HG03520 (cell line): ENCODE measurements around the gene TMEM151A.

Source experiments
- ATAC-seq: cut with Tn5 transposase; IDR thresholded peaks from one replicate; pipeline ENCODE4 v1.9.1; 2021; ENCODE audit warnings: mild to moderate bottlenecking, moderate library complexity; ENCODE audit not compliant: unreplicated experiment

Gene TMEM151A

DNA sequence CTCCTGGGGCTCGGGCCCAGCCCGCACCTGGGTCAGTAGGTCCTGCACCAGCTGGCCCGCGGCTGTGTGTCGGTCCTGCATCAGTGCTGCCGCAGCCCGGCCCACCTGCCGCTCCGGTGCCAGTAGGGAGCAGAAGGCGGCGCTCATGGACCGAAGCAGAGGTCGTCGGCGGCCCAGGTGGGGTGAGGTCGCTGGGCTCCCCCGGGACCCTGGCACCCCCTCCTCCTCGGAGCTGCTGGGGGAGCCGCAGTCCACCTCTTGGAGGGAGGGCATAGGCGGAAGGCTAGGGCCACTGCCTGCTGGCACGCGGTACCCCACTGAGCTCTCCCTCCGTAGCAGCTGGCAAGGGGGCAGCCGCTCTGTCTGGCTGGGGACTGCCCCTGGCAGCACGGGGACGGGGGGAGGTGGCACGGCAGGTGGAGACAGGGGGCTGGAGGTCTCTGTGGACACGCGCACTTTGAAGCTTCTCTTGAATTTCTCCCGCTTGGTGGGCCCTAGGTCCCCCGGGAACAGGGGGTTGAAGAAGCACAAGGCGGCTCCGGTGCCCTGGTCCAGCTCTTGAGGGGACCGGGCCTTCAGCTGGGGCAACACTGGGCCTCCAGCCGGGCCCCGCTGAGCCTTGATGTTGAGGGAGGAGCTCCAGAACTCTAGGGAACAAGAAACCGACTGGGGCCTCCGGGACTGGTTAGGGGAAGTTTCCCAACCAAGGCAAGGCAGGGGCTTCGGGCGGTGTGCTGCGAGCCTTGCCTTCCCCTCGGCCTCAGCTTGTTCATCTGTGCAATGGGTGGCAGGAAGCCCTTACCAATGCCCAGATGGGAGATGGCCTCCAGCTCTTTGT is 43.1 kb downstream of the TMEM151A start:
- ATAC-seq, result no peak

DNA sequence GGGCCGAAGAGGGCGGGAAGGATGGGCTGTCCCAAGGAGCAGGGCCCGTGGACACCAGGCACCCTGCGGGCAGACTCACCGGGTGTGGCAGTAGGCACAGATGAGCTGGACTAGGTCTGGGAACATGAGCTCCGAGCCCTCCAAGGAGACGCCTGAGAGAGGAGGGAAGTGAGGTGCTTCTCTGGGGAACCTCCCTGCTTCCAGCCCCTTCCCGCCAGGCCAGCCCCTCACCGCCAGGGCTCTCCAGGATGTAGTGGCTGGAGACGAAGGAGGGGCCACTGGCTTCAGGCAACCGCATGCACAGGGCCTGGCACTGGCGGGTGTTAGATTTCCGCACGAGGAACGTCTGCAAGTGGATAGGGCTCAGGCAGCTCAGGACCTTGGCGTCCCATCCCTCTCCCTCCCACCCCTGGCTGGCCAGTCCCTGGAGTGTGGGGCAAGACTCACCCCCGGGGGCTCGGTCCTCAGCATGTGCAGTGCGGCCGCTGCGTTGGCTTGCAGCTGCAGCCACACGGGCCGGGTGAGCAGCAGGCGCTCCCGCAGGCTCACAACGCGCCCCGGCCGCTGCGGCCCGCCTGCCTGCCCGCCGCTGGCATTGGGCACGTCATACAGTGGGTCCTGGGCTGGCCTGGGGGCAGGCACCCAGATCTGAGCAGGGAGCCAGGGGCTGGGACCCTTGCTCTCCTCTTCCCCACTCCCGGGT is 44.0 kb downstream of the TMEM151A start:
- no peak for ATAC-seq

DNA sequence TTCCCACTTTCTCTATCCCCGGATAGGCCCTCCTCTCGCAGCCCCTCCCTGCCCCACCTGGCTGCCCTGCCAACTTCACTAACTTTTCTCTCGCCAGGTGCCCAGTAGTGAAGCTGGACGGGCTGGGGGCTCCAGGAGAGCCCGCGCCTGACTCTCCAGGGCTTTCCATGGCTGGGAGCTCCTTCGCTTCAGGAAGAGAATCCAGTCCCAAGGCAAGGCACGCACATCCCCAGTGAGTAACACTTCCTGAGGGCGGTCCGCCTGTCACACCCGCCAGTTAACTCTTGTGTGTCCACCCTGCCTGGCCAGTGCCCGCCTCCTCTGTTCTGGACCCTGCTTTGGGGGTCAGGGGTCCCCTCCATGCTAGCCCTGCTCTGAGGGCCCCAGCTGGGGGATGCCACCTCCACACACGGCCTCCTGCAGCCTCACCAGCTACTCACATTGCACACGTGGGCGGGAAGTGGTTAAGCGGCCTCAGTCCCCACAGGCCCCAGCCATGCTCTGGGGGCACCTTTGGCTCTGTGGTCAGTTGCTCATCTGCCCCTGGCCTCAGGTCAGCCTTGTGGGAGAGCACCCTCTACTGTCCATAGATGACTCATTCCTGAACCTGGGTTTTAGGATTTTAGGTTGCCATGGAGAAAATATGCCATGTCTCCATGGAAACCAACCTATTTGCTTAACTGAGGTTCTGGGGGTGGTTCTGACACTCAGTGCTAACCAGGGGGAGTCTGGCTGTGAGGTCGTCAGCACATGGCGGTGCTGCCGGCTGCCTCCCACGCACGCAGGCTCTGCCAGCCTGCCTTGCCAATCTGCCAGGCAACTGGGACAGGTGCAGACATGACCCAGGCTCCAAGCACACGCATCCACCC is 44.8 kb downstream of the TMEM151A start, which contains the start of gene RIN1:
RIN1 (minus strand) TSS at position 201 of the 869 bp plus-strand sequence; CDS start at position 169, 32 bp downstream.
- ATAC-seq, result peak; percentile 60

DNA sequence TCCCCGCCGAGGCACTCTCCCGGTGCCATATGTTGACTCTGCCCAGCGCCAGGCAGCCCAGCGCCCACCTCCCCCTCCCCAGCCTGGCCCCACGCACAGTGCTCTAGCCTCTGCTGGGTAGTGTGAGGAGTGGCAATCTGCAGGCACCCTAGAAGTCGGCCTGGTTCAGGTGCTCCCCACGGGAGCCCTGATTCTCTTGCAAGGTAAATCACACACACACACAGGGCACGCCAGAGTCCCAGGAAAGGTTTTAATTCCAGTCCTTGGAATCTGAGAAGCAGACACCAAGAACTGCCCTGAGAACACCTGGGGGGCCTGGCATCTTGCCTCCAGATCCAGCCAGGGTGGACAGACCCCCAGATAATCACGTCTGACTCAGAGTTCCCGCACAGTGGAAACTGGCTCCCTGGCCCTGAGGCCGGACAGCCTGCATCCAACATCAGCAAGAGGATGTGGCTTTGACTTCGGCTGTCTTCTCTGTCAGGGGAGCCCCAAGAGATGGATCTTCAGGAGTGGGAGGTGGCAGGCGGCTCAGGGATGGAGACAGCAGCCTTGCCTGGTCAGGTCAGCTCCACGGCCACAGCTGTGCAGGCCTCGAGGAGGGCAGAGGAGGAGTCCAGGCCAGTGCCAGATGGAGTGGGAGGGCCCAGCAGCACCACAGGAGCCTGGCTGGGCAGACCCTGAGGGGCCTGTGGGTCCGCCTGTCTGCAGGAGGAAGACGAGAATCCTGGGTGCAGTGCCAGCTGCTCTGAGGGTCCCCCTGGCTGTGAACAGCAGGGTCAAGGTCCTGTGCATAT is 45.6 kb downstream of the TMEM151A start:
- ATAC-seq, result no peak

DNA sequence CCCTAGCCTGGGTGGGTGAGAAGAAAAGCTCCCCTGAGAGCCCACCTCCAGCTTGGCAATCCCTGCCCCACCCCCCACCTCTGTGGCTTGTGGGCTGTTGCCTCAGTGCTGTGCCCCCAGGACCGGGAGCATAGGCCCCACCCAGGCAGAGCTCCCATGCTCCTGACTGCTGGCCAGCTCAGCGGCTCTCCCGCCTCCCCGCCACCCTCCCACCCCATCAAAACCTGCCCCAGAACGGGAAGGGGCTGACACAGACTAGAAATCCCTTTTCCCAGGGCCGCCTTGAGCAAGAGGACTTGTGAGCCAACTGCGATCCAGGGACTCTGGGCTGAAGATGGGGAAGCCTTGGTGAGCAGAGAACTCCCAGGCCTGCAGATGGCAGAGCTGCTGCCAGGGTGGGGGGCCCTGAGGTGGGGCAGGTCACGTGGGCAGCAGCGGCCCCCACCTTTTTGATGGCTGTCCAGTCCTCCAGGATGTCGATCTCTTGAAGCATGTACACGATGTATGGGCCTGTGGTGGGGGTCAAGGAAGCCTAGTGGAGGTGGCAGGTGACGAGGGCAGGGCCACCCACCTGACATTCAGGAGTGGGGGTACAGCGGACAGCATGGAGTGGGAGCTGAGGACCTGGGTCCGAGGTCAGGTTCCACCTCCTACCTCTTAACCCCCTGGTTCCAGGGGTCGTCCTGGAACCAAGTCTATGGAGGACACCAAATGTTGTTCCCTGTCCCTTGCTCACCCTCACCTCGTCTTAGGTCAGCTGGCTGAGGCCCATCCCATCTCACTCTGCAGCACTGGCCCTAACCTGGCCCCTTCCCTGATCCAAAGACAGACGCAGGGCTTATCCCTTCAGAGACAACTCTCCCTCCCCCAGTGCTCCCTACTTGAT is 46.8 kb downstream of the TMEM151A start:
- no peak for ATAC-seq

DNA sequence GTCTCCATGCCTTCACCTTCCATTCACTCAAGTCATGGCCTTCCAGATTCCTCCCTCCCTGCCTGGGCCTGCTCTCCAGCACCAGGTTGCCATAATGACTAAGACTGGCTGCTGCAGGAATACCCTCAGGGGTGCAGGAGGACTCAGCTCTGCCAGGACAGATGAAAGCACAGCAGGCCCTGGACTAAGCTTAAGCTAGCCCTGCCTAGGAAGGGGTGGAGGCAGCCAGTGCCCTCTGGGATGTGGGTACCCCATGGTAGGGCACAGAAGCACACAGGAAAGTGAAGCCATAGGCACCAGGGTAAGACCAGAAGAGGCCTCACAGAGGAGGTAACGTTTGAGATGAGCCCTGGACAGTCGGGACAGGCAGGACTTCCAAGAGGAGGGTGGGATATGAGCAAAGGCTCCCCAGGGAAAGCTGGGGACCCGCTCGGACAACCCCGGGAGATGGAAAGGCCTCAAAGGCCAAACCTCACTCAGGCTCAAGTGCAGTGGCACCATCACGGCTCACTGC is 47.5 kb downstream of the TMEM151A start:
- no peak for ATAC-seq

DNA sequence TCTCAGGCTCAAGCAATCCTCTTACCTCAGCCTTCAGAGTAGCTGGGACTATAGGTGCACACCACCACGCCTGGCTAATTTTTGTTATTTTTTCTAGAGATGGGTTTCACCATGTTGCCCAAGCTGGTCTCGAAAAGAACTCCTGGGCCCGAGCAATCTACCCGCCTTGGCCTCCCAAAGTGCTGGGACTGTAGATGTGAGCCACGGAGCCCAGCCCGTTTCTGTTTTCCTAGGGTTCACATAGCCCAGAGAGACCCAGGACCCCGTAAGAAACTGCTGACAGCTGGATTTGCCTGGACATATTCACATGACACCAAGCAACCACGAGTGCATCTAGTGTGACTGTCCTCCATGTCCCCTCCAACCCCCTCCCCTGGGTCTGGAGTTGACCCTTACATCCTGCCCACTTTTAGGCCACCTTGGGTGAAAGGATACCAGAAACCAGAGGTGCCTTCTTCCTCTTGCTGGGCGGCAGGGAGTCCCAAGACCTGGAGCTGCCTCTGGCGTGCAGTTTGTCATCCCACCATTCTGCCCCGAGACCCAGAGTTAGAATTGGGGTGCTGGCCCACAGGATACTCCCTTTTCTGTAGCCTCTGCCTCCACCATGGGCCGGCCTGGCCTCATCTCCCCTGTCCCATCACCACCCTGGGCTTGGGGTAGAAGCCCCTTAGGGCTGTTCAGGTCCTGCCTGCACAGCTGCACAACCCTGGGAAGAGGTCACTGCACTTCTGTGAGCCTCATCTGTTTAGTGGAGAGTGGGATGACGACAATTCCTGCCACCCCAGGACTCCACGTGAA is 48.2 kb downstream of the TMEM151A start:
- no peak for ATAC-seq

DNA sequence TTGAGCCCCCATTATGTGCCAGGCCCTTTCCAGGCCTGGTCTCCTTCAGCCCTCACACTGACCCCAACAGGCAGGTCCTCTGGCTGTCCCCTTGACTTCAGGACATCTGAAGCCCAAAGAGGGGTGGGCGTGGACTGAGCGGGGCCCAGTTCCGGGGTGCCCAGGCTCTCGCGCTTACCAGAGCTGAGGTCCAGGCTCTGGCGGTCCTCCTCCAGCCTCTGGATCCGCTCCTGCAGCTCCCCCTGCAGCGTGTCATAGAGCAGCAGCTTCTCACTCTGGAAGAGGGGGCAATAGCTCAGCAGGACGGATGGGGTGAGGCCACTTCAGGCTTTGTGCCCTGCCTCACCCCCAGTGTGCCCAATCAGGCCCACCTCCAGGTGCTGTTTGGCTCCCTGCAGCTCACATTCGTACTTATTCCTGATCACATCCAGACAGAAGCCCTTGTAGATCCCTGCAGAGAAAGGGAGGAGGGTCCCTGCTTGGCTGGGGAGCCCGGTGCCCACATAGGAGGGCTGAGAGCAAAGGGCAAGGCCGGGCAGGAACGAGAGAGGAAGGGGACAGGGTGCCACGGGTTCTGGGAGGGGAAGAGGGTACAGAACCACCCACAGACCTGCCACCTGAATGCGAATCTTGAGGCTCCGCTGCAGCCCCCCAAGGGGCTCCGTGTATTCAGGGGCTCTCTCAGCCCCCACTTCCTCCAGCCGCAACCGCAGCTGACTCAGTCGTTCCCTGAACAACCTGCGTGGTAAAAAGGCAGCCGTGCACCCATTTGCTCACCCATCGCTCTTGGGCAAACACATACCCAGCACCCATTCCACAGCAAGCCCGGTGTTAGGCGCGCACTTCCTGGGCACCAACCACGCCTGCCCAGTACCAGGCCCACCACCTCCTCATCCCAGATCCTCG is 49.2 kb downstream of the TMEM151A start:
- no peak for ATAC-seq

DNA sequence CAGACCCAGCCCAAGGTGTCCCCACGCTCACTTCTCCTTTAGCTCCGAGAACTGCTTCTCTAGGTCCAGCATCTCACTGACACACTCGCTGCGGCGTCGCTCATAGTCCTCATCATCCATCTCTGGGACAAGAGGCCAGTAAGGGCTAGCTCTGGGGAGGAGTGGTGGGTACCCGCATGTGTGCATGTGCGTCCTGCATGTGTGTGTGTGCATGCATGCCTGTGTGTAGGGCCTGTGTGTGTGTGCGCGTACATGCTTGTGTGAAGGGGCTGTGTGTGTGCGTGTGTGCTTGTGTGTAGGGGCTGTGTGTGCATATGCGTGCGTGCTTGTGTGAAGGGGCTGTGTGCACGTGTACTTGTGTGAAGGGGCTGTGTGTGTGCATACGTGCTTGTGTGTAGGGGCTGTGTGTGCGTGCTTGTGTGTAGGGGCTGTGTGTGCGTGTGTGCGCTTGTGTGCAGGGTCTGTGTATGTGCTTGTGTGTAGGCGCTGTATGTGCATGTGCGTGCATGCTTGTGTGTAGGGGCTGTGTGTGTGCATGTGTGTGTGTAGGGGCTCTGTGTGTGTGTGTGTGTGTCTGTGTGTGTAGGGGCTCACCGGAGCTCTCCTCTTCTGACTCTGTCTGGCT is 49.9 kb downstream of the TMEM151A start:
- no peak for ATAC-seq

DNA sequence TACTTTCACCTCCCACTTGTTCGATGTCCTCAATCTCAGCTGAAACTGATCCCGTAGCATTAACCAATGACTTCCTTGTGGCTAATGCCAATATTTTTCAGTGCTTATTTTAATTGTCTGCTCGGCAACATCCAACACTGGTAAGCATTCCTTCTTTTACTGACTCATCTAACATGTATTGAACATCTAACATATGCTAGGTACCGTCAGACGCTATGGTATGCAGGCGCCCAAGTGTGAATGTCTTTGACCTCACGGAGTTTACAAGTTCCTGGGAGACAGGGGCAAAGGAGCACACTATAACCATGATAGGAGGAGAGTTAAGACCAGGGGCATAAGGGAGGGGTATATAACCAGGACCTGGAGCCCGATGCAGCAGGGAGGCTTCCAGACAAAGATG is 51.5 kb downstream of the TMEM151A start:
- ATAC-seq, result no peak

DNA sequence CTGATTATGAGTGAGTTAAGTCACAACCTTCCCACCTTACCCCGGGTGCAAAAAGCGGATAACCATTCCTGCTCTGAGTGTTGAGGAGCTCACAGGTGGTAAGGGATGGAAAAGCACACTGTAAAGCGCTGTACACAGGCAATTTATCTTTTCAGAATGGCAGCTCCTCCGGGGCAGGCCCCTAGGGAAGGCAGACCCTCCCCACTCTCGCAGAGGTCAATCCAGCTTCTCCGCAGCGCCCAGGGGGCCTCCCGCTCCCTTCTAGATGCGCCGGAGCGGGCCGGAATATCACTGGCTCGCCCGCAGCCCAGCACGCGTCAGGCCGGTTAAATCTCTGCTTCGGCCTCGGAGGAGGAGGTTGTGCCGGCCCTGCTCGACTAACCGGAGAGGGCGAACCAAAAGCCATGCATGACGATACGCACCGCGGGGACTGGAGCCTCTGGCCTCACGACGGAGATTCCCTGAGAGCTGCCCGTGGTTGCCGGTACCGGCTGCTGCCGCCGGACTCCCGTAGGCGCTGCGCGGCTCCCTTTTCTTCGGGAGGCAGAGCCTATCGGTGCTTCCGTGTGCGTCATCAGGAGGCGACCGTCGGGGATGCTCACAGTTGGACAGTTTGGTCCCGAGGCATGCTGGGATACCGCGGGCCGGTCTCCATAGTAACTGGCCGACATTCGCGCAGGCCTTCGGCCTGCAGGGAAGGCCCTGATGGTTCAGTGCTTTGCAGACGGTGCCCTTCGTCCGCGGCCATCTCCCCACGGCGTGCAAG is 53.0 kb downstream of the TMEM151A start, which contains the start of gene BRMS1:
BRMS1 (minus strand) TSS at position 555 of the 766 bp plus-strand sequence. CDS start 2,870 bp downstream, outside the sequence.
- ATAC-seq, result peak; percentile 67

DNA sequence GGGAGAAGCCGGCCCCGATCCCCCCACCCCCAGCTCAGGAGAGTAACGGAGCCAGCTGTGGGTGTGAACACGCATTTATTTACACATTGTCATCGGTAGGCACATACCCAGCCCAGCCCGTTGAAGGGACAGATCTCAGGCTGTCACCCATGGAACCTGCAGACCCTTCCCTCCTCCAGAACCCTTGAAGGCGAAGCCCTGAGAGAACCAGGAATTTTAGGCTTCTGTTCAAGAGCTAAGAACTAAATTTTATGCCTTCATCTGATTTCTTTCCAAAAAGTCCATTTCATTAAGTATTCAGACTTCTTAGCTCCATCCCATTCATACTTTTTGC is 53.6 kb downstream of the TMEM151A start:
- peak; percentile 3 for ATAC-seq
